ENCODE data around the gene KIF16B.

DNA sequence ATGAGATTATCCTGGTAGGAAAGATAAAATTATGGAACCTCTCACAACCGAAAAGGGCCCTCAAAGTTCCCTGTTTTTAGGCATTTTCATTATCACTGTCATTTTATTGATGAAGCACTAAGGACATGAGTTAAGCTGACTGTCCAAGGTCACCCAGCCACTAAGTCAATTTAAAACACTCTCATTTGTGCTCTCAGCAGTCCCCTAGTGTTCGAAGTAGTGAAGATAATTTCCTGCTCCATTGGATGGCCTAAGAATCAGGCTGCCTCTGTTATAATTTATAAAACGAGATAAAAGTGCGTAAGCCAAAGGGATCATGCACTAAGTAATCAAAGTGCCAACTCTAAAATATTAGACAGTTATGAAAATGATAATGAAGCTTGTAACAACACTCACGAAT, 169.1 kb downstream of the KIF16B start:
- TF ChIP-seq POLR2A (IDR thresholded peaks at IDR 0.05), result no peak
- peak in 1 of 6 experiments; percentile 3 for TF ChIP-seq CTCF (IDR thresholded peaks at IDR 0.05)
